Retinal pigment epithelial cell (primary cell): Measurements from ENCODE around the gene C11orf52.

Source experiments
- DNase-seq: peaks from one replicate; pipeline ENCODE4 v3.0.0-alpha.2; 2010; ENCODE audit warnings: low read depth
- H3K4me3 ChIP-seq: 2 replicates; pipeline ENCODE4 v1.5.1; 2011; ENCODE audit warnings: mild to moderate bottlenecking, low read length, control low read depth, moderate library complexity
- TF ChIP-seq, protein P1 (sequence below): conservative IDR thresholded peaks from 2 replicates; pipeline ENCODE4 v1.5.1; 2011; ENCODE audit warnings: low read depth, low read length, control low read depth, inconsistent platforms

Gene C11orf52

DNA sequence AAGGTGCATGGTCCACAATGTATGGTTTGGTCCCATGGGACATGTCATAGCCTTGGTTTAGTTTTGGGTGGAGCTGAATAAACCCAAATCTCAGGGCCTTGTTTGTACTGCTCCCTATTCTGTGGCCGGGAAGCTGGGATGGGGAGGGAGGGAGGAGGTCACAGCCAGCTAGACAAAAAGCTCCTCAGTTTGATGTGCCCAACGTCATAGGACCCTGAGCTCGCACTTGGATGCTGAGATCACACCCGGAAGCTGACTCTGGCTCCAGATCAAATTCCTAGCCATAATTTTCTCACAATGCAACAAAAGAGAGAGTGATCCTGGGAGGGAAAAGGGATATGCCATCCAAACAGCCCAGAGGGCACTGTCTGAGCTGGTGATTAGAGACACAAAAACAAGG lies 4.7 kb upstream of the C11orf52 start:
- TF ChIP-seq, protein P1, sequence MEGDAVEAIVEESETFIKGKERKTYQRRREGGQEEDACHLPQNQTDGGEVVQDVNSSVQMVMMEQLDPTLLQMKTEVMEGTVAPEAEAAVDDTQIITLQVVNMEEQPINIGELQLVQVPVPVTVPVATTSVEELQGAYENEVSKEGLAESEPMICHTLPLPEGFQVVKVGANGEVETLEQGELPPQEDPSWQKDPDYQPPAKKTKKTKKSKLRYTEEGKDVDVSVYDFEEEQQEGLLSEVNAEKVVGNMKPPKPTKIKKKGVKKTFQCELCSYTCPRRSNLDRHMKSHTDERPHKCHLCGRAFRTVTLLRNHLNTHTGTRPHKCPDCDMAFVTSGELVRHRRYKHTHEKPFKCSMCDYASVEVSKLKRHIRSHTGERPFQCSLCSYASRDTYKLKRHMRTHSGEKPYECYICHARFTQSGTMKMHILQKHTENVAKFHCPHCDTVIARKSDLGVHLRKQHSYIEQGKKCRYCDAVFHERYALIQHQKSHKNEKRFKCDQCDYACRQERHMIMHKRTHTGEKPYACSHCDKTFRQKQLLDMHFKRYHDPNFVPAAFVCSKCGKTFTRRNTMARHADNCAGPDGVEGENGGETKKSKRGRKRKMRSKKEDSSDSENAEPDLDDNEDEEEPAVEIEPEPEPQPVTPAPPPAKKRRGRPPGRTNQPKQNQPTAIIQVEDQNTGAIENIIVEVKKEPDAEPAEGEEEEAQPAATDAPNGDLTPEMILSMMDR, result no peak
- peak; percentile 78 for DNase-seq
- H3K4me3 ChIP-seq, result no peak overlapping the region

DNA sequence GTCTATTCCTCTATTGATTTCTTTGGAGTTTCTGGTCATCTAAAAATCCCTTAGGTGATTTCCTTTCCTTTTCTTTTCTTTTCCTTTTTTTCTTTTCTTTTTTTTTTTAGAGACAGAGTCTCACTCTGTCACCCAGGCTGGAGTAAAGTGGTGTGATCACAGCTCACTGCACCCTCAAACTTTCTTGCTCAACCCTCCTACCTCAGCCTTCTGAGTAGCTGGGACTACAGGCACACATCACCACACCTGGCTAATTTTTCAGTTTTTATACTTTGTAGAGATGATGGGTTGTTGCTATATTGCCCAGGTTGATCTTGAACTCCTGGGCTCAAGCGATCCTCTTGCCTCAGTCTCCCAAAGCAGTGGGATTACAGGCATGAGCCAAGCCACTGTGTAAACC lies 1.9 kb upstream of the C11orf52 start:
- TF ChIP-seq, protein P1, result no peak
- no peak for DNase-seq
- no peak overlapping the region for H3K4me3 ChIP-seq

DNA sequence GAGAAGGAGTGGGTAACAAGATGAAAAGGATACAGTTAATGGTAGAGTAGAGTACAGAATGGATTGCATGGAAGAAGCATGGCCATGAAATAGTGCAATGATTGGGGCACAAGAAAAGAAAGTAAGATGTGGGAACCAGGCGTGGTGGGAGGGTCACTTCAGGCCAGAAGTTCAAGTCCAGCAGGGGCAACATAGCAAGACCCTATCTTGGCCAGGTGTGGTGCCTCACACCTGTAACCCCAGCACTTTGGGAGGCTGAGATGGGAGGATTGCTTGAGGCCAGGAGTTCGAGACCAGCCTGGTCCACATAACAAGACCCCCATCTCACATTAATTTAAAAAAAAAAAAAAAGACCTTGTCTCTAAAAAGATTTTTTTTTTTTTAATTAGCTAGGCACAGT lies 1.4 kb upstream of the C11orf52 start:
- TF ChIP-seq, protein P1, result no peak

DNA sequence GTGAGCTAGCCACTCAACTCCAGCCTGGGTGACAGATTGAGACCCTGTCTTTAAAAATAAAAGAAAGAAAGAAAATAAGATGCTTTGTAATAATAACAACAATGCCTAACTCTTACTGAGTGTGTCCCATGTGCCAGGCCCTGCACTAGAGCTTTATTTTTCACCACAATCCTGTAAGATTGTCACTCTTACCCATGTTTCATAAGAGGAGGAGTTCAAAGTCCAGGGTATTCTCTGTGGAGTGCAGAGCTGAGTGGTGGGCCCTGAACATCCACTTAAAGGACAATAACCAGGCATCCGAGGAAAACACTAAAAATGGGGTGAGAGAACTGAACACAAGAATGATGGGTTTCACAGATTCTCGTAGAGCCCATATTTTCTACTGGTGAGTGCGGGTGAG lies 925 bp upstream of the C11orf52 start:
- TF ChIP-seq, protein P1, result no peak
- no peak for DNase-seq
- H3K4me3 ChIP-seq, result no peak overlapping the region

More for the DNA sequence above, 1.4 kb upstream of the C11orf52 start:
- H3K4me3 ChIP-seq, result no peak overlapping the region
- no peak for DNase-seq

DNA sequence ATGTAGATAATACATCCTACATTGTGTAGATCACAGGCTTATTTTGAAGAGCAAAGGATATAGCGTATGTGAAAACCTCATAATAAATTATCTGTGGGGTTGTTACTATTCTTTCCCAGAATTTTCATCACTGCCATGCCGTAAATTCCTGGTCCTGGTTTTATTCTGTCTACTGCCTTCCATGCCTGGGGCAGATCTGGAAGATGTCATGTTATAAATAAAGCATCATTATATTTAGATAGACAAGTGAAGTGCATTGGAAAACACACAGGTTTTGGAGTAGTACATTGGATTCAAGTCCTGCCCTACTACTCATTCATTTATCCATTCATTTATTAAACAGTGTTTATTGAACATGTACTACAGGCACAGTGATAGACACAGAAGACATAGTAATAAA lies 2.2 kb downstream of the C11orf52 start:
- H3K4me3 ChIP-seq, result no peak overlapping the region
- TF ChIP-seq, protein P1, result no peak
- DNase-seq, result no peak

DNA sequence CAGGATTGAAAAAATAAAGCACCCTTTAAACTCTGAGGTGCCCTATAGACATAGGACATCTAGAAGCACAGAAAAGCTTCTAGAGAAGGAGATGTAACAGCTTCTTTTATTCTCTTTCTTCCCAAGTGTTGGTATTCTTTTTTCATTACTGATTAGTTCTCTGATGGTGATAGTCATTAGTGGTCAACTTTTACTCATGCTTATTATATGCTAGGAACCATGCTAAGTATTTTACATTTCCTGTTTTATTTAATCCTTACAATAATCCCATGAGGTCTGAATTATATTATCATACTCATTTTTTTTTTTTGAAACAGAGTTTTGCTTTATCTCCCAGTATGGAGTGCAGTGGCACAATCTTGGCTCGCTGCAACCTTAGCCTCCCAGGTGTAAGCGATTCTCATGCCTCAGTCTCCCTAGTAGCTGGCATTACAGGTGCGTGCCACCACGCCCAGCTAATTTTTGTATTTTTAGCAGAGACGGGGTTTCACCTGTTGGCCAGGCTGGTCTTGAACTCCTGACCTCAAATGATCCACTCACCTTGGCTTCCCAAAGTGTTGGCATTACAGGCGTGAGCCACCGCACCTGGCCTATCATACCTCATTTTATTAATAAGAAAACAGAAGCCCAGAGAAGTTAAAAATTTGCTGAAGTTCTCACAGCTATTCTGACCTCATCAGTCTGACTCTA lies 3.0 kb downstream of the C11orf52 start:
- H3K4me3 ChIP-seq, result no peak overlapping the region
- no peak for DNase-seq
- TF ChIP-seq, protein P1, result no peak

DNA sequence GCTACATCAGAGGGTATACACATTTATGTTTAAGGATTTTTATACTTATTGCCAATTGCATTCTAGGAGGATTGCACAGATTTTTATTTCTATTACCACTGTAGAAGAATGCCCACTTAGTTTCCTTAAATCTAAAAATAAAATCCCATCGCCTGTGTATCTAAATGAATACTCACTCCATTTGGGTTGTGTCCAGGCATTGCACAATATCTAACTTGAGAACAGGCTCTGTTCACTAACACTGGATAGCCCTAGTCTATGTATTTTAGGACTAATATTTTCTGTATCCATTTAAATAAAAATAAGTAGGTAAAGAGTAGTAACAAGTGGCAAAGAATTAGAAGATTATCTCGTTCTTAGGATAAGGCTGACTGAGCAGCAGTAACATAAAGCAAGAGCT lies 4.1 kb downstream of the C11orf52 start:
- H3K4me3 ChIP-seq, result no peak overlapping the region
- no peak for DNase-seq

More for the DNA sequence above, 4.1 kb downstream of the C11orf52 start:
- TF ChIP-seq, protein P1, result no peak
